HG03103 (cell line): ENCODE measurements around the gene KCNMB2.
"Not testable (repeated sequence)": the region's sequence is repeated elsewhere in the genome, so short reads cannot be mapped to it uniquely, and the experiment has no call there.

Experiments used
- ATAC-seq: cut with Tn5 transposase; IDR thresholded peaks from one replicate; pipeline ENCODE4 v1.9.1; 2021; ENCODE audit warnings: low read depth; ENCODE audit not compliant: unreplicated experiment

KCNMB2 gene

GRCh38 chr3:178518660-178519396 is 17.4 kb upstream of the KCNMB2 start:
- peak; percentile 80 for ATAC-seq

- no peak for ATAC-seq
Measured at GRCh38 chr3:178519701-178520100, 16.5 kb upstream of the KCNMB2 start.

DNA sequence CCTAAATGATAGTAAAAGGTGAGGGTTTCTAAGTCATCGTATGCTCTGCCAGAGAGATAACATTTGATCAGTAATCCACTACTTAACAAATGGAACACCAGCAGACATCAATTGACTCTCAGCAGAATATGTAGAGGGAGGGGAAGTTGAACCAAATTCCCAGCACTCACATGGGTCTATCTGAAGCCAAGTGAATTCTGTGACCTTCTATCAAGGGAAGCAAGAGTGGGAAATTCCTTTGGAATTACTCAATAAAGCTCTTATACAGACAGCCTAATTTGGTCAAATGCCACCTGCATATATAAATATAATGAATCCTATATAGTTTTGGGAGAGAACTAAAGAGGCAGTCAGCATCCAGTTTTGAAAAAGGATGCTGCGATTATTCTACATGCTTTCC is 15.8 kb upstream of the KCNMB2 start:
- ATAC-seq, result no peak

DNA sequence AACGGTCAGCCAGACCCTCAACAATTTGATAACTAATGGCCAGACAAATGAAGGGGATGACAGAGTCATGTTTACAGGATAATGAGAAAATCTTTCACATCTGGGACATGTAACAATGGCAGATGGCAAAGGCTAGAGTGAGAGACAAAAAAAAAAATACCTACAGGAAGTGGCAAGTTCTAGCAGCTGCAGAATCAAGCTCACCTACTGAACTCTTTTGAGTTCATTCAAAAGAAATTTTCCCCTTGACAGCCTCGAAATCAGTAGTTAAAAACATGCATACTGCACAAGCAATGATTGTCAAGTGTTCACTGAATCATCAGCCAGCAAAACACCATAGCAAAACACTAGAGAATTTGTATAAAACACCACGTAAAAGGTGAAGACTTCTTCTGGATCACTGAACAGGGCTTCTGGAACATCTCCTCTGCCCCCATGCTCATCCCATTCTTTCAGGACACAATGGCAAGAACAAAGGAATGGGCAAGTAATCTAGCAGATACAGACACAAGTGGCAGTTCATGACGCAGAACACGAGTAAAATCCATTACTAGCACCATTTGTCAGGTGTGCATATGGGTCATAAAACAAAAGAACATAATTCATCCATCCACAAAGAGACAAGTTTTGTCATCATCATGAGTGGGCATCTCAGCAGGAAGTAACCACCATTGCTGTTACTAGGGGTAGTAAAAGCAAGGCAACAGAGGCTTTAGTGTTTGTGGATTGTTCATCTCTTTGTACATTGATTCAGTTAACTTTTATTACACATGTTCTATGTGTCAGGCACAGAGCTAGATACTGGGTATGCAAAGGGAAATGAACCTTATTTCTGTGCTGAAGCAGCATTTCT is 13.8 kb upstream of the KCNMB2 start:
- no peak for ATAC-seq

DNA sequence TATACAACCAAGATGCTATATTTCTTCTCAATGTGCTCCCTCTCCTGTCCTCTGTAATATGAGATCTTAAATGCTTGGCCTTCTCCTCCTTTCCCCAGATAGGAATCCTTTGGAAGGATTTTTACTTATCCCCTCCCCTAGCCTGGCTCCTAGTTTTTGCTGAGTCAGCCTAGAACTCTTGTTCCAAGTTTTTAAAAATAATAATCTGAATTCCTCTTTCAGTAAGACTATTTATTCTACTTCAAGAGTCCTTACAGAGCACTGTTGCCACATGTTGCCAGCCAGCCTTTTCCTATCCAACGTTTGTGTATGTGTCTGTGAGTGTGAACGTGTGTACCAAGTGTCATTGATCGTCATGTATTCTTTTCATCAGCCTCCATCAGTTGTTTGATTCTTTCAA is 11.0 kb upstream of the KCNMB2 start:
- ATAC-seq, result no peak

- no peak for ATAC-seq
Measured at GRCh38 chr3:178526291-178526690, 9.9 kb upstream of the KCNMB2 start.

DNA sequence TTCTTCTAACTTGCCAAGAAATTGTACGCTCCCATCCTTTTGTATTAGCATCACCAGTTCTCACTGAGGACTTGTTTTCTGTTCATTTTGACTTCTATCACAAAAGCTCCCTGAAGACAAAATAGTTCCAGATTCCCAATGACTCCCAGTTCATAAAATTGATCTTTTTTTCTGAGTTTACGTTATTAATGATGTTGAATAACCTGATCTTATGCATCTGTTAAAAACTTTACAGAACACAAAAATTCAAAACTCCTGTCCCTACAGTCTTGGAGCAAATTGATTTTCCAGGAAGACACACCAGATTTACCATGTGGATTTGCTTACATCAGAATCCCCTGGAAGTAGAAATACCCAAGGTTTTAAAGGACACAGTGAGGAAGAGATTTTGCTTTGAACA is 8.3 kb upstream of the KCNMB2 start:
- ATAC-seq, result no peak

GRCh38 chr3:178529606-178530225 is 6.5 kb upstream of the KCNMB2 start:
- ATAC-seq, result no peak

GRCh38 chr3:178532476-178532875 is 3.8 kb upstream of the KCNMB2 start:
- ATAC-seq, result peak; percentile 43

DNA sequence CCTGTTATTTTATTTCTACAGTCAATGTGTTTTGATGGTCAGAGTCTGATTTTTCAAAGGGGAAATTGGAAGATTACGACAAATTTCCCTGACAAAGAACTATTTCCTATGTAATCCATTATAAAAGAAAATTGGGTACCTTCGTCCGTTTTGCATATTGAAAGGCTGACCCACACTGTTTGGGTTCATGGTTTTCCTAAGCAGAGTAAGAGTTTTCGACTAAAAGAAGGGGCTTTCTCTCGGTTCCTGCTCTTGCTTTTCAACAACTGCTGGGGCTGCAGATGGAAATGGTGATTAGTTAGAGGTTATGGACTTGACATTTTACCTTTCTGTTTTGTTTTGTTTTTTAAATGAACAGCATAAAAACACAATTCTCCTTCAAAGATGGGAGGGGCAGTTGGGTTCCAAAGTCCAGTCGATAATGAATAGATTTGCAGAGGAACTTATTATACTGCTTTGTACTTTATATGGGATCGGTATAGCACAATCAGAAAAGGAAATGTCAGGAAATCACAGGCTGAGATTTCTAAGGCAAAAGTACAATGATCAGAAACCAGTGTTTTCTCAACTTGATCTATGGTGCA is 978 bp downstream of the KCNMB2 start:
- ATAC-seq, result no peak

DNA sequence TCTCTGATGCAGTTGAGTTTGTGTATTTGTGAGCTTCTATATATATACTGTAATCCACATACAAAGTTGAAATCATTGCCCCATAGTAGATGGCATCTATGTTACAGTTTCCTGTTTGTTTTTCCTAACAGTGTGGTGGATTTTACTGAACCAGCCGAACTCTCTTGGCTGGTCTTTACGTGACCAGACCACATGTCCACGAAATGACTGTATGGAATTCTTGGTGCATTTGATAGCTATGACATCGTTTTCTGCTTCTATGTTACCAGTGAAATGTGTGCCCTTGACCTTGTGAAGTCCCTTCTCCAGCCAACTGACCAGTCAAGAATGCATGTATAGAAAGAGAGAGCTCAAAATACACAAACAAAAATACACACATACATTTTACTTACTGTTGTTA is 1.8 kb downstream of the KCNMB2 start:
- ATAC-seq, result no peak

- ATAC-seq, result no peak
Measured at GRCh38 chr3:178540184-178540583, 3.9 kb downstream of the KCNMB2 start.

DNA sequence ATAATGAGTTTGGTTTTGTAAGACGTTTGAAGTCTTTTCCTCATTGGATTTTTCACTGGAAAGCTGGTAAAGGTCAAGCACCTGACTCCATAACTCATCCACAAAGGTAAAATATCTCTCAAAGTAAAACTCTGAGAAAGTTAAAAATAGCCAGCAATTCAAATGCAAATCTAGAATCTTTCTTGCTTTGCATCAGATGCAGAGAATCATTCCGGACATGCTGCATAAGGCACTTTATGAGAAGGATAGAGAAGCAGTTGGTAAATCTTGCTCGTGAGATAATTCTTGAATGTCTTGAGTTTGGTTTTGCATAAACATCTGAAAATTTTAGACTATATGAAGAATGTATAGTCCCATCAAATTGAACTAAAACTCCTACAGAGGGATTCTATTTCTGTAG is 9.1 kb downstream of the KCNMB2 start:
- no peak for ATAC-seq

DNA sequence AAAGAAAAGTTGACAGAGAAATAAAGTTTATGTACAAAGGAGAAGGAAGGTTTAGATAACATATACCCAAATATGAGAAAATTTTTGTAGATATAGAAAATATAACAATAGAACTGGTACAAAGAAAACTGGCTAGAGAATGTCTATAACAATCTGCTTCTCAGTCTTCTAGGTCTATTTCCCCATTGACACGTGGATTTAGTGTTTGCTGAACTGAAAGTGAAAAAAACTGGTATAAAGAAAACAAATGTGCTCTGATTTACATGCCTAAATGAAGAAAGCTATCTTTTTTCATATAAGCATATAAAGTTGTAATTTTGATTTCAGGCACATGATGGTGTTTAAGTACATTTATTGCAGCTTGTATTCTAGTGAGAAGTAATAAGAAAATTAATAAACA is 9.8 kb downstream of the KCNMB2 start:
- peak; percentile 53 for ATAC-seq

- not testable (repeated sequence) for ATAC-seq
Measured at GRCh38 chr3:178549426-178549825, 13.2 kb downstream of the KCNMB2 start.

DNA sequence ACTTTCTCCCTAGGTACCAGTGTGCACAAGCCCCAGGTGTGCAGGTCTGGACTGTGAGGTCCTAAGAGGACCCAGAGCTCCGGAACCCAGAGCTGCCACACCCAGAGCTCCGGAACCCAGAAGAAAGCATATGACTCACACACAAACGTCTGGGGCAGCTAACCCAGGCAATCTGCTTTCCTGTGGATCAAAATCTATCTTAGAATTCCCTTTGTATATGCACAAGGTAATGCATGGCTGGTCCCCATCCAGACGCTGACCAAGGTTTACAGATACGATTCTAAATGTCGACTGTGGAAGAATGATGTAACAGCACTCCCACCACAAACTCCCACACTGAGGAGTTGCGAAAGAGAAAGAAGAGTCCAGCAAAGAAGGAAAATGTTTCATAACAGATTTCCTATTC is 15.7 kb downstream of the KCNMB2 start:
- no peak for ATAC-seq

DNA sequence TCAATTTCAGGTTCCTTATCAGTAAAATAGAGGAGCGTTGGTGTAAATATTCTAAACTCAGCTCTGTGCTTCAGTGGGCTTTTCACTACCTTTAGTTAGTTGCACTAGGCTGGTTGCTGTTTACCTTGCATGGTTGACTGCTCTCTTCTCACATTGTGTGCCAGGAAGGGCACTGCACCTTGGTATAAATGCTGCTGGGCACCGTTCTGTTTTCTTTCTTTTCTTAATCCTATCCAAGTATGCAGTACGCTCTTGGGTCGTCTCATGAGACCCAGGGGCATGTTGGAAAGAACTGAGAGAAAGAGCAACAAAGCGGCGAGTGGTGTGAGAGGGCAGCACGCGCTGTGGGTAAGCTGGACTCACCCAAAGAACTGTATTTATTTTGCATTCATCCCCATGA is 22.4 kb downstream of the KCNMB2 start:
- ATAC-seq, result no peak

- ATAC-seq, result no peak
Measured at GRCh38 chr3:178560759-178561158, 24.5 kb downstream of the KCNMB2 start.

- ATAC-seq, result no peak
Measured at GRCh38 chr3:178561239-178561638, 25.0 kb downstream of the KCNMB2 start.

- ATAC-seq, result no peak
Measured at GRCh38 chr3:178562143-178562946, 26.1 kb downstream of the KCNMB2 start.

- ATAC-seq, result no peak
Measured at GRCh38 chr3:178562947-178563232, 26.7 kb downstream of the KCNMB2 start.
